Measurements from ENCODE around the gene PRDM16. TPM values are rescaled to one million over a fixed set of nuclear protein-coding genes. Genes with fewer than 3 reads are reported as not detected.

PRDM16 gene
- total and polyA plus RNA-seq, 2 of the 13 experiments (the other 11 are each of a cell fraction or from before 2014, with no cell fraction given), result 0.15 to 0.81 TPM

DNA sequence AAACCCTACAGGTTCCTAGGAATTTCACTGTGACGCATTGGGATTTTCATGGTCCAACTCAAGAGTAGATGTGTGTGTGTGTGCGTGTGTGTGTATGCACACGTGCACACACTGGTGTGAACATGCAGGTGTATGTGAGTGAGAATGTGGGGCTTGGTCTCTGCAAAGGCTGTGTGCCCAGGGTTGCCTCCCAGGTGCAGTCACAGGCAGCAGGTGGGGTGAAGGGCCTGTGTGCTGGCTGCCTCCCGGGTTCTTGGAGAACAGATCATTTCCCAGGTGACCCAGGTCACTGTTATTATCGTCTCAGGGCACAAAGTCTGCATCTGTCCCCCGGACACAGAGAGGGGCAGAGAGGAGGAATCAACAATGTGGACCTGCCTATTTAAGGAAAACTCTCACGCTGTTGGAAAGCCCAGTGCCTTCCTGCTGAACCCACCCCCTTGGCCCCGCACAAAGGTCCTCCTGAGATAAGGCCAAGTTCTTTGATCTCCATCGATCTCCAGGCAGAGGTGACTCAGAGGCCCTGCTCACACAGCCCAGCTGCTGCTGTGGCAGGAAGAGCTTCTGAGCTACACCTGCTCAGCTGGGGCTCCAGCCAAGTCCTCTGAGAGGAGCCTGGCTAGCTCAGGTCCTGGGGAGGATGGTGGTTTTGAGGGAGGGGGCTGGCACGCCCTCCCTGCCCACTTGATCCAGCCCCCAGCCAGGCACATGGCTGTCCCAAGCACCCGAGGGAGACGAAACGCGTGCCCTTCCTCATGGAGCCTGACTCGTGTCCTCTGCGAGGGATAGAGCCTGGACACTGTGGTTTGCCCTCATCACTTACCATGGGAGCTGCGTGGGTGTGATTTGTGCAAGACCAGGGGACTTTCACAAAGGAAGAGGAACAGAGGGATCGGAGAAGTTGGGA is 251.5 kb downstream of the PRDM16 start (continued):
- TF ChIP-seq AKAP8 (CRISPR knock-in tag; IDR thresholded peaks at IDR 0.05) (peak; percentile 90; the same call in 1 of the 2 replicates), HNRNPLL (IDR thresholded peaks at IDR 0.05; ENCODE audit: low read depth, low read length, poor library complexity, severe bottlenecking) (peak; percentile 45), ZSCAN12 (CRISPR knock-in tag; IDR thresholded peaks at IDR 0.05) (no peak), FOSL2 (CRISPR knock-in tag; IDR thresholded peaks at IDR 0.05) (peak; percentile 100), MTF1 (CRISPR knock-in tag; IDR thresholded peaks at IDR 0.05) (no peak), SMC3 (IDR thresholded peaks at IDR 0.05; ENCODE audit: low read length) (no peak; the same call in 1 of the 2 replicates), ZFP41 (CRISPR knock-in tag; IDR thresholded peaks at IDR 0.05; ENCODE audit: borderline replicate concordance) (peak; percentile 76; the same call in 1 of the 2 replicates), NFE2 (CRISPR knock-in tag; IDR thresholded peaks at IDR 0.05) (no peak), ZSCAN20 (CRISPR knock-in tag; IDR thresholded peaks at IDR 0.05; ENCODE audit: borderline replicate concordance) (no peak; the same call in 1 of the 2 replicates)
- TF ChIP-seq, protein P1, sequence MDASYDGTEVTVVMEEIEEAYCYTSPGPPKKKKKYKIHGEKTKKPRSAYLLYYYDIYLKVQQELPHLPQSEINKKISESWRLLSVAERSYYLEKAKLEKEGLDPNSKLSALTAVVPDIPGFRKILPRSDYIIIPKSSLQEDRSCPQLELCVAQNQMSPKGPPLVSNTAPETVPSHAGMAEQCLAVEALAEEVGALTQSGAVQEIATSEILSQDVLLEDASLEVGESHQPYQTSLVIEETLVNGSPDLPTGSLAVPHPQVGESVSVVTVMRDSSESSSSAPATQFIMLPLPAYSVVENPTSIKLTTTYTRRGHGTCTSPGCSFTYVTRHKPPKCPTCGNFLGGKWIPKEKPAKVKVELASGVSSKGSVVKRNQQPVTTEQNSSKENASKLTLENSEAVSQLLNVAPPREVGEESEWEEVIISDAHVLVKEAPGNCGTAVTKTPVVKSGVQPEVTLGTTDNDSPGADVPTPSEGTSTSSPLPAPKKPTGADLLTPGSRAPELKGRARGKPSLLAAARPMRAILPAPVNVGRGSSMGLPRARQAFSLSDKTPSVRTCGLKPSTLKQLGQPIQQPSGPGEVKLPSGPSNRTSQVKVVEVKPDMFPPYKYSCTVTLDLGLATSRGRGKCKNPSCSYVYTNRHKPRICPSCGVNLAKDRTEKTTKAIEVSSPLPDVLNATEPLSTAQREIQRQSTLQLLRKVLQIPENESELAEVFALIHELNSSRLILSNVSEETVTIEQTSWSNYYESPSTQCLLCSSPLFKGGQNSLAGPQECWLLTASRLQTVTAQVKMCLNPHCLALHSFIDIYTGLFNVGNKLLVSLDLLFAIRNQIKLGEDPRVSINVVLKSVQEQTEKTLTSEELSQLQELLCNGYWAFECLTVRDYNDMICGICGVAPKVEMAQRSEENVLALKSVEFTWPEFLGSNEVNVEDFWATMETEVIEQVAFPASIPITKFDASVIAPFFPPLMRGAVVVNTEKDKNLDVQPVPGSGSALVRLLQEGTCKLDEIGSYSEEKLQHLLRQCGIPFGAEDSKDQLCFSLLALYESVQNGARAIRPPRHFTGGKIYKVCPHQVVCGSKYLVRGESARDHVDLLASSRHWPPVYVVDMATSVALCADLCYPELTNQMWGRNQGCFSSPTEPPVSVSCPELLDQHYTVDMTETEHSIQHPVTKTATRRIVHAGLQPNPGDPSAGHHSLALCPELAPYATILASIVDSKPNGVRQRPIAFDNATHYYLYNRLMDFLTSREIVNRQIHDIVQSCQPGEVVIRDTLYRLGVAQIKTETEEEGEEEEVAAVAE (CRISPR knock-in tag; IDR thresholded peaks at IDR 0.05; ENCODE audit: borderline replicate concordance), result peak; percentile 93
- TF ChIP-seq, protein P2, sequence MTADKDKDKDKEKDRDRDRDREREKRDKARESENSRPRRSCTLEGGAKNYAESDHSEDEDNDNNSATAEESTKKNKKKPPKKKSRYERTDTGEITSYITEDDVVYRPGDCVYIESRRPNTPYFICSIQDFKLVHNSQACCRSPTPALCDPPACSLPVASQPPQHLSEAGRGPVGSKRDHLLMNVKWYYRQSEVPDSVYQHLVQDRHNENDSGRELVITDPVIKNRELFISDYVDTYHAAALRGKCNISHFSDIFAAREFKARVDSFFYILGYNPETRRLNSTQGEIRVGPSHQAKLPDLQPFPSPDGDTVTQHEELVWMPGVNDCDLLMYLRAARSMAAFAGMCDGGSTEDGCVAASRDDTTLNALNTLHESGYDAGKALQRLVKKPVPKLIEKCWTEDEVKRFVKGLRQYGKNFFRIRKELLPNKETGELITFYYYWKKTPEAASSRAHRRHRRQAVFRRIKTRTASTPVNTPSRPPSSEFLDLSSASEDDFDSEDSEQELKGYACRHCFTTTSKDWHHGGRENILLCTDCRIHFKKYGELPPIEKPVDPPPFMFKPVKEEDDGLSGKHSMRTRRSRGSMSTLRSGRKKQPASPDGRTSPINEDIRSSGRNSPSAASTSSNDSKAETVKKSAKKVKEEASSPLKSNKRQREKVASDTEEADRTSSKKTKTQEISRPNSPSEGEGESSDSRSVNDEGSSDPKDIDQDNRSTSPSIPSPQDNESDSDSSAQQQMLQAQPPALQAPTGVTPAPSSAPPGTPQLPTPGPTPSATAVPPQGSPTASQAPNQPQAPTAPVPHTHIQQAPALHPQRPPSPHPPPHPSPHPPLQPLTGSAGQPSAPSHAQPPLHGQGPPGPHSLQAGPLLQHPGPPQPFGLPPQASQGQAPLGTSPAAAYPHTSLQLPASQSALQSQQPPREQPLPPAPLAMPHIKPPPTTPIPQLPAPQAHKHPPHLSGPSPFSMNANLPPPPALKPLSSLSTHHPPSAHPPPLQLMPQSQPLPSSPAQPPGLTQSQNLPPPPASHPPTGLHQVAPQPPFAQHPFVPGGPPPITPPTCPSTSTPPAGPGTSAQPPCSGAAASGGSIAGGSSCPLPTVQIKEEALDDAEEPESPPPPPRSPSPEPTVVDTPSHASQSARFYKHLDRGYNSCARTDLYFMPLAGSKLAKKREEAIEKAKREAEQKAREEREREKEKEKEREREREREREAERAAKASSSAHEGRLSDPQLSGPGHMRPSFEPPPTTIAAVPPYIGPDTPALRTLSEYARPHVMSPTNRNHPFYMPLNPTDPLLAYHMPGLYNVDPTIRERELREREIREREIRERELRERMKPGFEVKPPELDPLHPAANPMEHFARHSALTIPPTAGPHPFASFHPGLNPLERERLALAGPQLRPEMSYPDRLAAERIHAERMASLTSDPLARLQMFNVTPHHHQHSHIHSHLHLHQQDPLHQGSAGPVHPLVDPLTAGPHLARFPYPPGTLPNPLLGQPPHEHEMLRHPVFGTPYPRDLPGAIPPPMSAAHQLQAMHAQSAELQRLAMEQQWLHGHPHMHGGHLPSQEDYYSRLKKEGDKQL (CRISPR knock-in tag; IDR thresholded peaks at IDR 0.05; ENCODE audit: low read depth), result peak; percentile 81
- TF ChIP-seq, protein P3, sequence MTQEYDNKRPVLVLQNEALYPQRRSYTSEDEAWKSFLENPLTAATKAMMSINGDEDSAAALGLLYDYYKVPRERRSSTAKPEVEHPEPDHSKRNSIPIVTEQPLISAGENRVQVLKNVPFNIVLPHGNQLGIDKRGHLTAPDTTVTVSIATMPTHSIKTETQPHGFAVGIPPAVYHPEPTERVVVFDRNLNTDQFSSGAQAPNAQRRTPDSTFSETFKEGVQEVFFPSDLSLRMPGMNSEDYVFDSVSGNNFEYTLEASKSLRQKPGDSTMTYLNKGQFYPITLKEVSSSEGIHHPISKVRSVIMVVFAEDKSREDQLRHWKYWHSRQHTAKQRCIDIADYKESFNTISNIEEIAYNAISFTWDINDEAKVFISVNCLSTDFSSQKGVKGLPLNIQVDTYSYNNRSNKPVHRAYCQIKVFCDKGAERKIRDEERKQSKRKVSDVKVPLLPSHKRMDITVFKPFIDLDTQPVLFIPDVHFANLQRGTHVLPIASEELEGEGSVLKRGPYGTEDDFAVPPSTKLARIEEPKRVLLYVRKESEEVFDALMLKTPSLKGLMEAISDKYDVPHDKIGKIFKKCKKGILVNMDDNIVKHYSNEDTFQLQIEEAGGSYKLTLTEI (CRISPR knock-in tag; conservative IDR thresholded peaks at IDR 0.05), result no peak
- TF ChIP-seq, protein P4, sequence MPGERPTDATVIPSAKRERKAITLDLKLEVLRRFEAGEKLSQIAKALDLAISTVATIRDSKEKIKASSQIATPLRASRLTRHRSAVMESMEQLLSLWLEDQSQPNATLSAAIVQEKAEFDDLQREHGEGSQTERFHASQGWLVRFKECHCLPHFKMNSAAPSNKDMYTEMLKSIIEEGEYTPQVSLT (CRISPR knock-in tag; IDR thresholded peaks at IDR 0.05; ENCODE audit: borderline replicate concordance, low read depth), result no peak
- TF ChIP-seq, protein P5, sequence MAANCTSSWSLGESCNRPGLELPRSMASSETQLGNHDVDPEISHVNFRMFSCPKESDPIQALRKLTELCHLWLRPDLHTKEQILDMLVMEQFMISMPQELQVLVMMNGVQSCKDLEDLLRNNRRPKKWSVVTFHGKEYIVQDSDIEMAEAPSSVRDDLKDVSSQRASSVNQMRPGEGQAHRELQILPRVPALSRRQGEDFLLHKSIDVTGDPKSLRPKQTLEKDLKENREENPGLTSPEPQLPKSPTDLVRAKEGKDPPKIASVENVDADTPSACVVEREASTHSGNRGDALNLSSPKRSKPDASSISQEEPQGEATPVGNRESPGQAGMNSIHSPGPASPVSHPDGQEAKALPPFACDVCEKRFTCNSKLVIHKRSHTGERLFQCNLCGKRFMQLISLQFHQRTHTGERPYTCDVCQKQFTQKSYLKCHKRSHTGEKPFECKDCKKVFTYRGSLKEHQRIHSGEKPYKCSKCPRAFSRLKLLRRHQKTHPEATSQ (CRISPR knock-in tag; IDR thresholded peaks at IDR 0.05; ENCODE audit: borderline replicate concordance), result peak; percentile 92
